Spleen (tissue), 11 donors: ENCODE results near the gene ADAMTS12. TPM values are rescaled to one million over a fixed set of nuclear protein-coding genes. Genes with fewer than 3 reads are reported as not detected.

Experiments
- DNase-seq: peaks from one replicate; pipeline ENCODE4 v3.0.0-alpha.2; 2020
- H3K27ac ChIP-seq, 8 donors: fragments of 200-600 bp; sonication (generic) in 7 of 8; 1 replicate in 4 of 8; 2 replicates in 4 of 8; pipeline versions ENCODE4 v1.5.0 to v1.8.0; 2016 to 2021; ENCODE audit warnings: inconsistent platforms in 4 of 8, mild to moderate bottlenecking in 4 of 8, moderate library complexity in 1 of 8
- H3K27me3 ChIP-seq, 7 donors: fragments of 200-600 bp; sonication (generic) in 6 of 7; replicated peaks in 1 of 7; 1 replicate in 4 of 7; 2 replicates in 3 of 7; pipeline versions ENCODE4 v1.5.0 to v1.8.0; 2016 to 2021; ENCODE audit warnings: inconsistent platforms in 3 of 7, mild to moderate bottlenecking in 1 of 7
- H3K36me3 ChIP-seq, 6 donors: fragments of 200-600 bp; sonication (generic) in 5 of 6; 1 replicate in 4 of 6; 2 replicates in 2 of 6; pipeline versions ENCODE4 v1.5.0 to v1.8.0; 2016 to 2021; ENCODE audit warnings: inconsistent platforms in 2 of 6
- H3K4me1 ChIP-seq, 6 donors: fragments of 200-600 bp; sonication (generic) in 5 of 6; 1 replicate in 3 of 6; 2 replicates in 3 of 6; pipeline versions ENCODE4 v1.5.0 to v1.8.0; 2016 to 2021; ENCODE audit warnings: inconsistent platforms in 3 of 6
- H3K4me3 ChIP-seq, 8 donors: fragments of 200-600 bp; sonication (generic) in 7 of 8; 1 replicate in 4 of 8; 2 replicates in 4 of 8; pipeline versions ENCODE4 v1.5.0 to v1.8.0; 2016 to 2021; ENCODE audit warnings: inconsistent platforms in 4 of 8, mild to moderate bottlenecking in 4 of 8, moderate library complexity in 2 of 8
- H3K9me3 ChIP-seq, 8 donors: fragments of 200-600 bp; sonication (generic) in 7 of 8; 1 replicate in 4 of 8; 2 replicates in 4 of 8; pipeline versions ENCODE4 v1.5.0 to v1.8.0; 2016 to 2021; ENCODE audit warnings: inconsistent platforms in 4 of 8
- POLR2A ChIP-seq, 3 donors: fragments of 450-650 bp; IDR thresholded peaks; one replicate each; pipeline ENCODE4 v1.5.1; 2017; ENCODE audit warnings: antibody characterized with exemption in 3 of 3, mild to moderate bottlenecking in 1 of 3
- POLR2AphosphoS5 ChIP-seq, 3 donors: sonication (generic); formaldehyde crosslinking; IDR thresholded peaks; one replicate each; pipeline ENCODE4 v1.5.1; 2017; ENCODE audit warnings: antibody characterized with exemption in 3 of 3
- WGBS, 5 donors: extraction: QIAGEN DNeasy Blood & Tissue Kit in 3 of 5; methylation state at CpG; one replicate each; pipeline versions ENCODE4 v1.1.5 to v1.1.7; 2013 to 2018; 5-methylcytosine and 5-hydroxymethylcytosine counted together
- intact Hi-C: fragments of 100-400 bp; cut with DNase I; formaldehyde crosslinking; loops from one replicate; pipeline ENCODE4 v1.15.0; 2023; ENCODE audit warnings: low total_unique reads
- polyA plus RNA-seq, 3 donors: library from polyadenylated mRNA; stranded (reverse); fragments of 200-250 nt; gene quantifications; one replicate each; pipeline ENCODE4 v1.2.1, GENCODE V29; 2013
- total RNA-seq, 7 donors: library from RNA; depleted of rRNA in 3 of 7; stranded (reverse); fragments of >200 nt in 3 of 7; fragmentation: NEBNext Ultra II Directional in 4 of 7; extraction: Animal tissue kit (Norgen Biotek cat#: 25700) in 4 of 7; gene quantifications; one replicate each; pipeline versions ENCODE4 v1.1.0 to v1.2.1, GENCODE V29; 2016 to 2021
- TF ChIP-seq, protein P1 (sequence below), 11 experiments: fragments of 200-600 bp in 7 of 11; fragments of 450-650 bp in 4 of 11; sonication (generic) in 4 of 11; IDR thresholded peaks in 8 of 11; conservative IDR thresholded peaks in 3 of 11; 1 replicate in 7 of 11; 2 replicates in 4 of 11; pipeline versions ENCODE4 v1.4.0 to v1.8.0; 2016 to 2021; ENCODE audit warnings: antibody characterized with exemption in 11 of 11, inconsistent platforms in 4 of 11, mild to moderate bottlenecking in 1 of 11
- donor health status: healthy with polysubstance abuse.
- donor health status: DM: no; HTN: no; CAD: no; lungs with moderate emphysema.
- donor health status: DM: no; HTN: no; CAD: no.
- donor health status: Bipolar disorder and iron deficiency.
- donor health status: healthy.
- donor health status: DM: no; HTN: no; CAD: no.
- donor health status: DM: yes; HTN: yes; CAD: no.

ADAMTS12 gene
- total and polyA plus RNA-seq, 10 donors: 0.07 to 4.3 (median 1.4) TPM

DNA sequence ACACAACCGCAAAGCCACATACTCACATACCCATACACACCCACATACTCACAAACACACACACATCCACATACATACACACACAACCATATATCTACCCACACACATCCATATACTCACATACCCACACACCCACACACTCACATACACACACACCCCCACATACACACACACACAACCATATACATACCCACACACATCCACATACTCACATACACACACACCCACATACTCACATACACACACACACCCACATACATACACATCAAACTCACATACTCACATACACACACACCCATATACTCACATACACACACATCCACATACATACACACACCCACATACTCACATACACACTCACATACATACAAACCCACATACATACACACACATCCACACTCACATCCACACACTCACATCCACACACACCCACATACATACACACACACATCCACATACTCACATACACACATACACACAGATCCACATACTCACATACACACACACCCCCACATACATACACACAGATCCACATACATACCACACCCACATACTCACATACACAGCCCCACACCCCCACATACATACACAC is 220.0 kb downstream of the ADAMTS12 start:
- TF ChIP-seq, protein P1, sequence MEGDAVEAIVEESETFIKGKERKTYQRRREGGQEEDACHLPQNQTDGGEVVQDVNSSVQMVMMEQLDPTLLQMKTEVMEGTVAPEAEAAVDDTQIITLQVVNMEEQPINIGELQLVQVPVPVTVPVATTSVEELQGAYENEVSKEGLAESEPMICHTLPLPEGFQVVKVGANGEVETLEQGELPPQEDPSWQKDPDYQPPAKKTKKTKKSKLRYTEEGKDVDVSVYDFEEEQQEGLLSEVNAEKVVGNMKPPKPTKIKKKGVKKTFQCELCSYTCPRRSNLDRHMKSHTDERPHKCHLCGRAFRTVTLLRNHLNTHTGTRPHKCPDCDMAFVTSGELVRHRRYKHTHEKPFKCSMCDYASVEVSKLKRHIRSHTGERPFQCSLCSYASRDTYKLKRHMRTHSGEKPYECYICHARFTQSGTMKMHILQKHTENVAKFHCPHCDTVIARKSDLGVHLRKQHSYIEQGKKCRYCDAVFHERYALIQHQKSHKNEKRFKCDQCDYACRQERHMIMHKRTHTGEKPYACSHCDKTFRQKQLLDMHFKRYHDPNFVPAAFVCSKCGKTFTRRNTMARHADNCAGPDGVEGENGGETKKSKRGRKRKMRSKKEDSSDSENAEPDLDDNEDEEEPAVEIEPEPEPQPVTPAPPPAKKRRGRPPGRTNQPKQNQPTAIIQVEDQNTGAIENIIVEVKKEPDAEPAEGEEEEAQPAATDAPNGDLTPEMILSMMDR (IDR thresholded peaks at IDR 0.05 in 8 of 11, conservative IDR thresholded peaks at IDR 0.05 in 3 of 11): no peak
- TF ChIP-seq POLR2A (IDR thresholded peaks at IDR 0.05): no peak
- no peak for TF ChIP-seq POLR2AphosphoS5 (IDR thresholded peaks at IDR 0.05)
- Histone ChIP-seq H3K4me1 (peaks cover 0 to 16% (median 0%) of the 10 kb centered on the region in 6 donors), H3K27me3 (no peaks in the 10 kb centered on the region), H3K36me3 (no peaks in the 10 kb centered on the region), H3K4me3 (no peak overlapping the region), H3K9me3 (no peaks in the 10 kb centered on the region), H3K27ac (no peak overlapping the region)
- intact Hi-C loops: no loop called here
- no peak for DNase-seq
- WGBS, 5 donors: 82 to 100% (median 97%) methylated on average over 1 of the region's 1 CpG

DNA sequence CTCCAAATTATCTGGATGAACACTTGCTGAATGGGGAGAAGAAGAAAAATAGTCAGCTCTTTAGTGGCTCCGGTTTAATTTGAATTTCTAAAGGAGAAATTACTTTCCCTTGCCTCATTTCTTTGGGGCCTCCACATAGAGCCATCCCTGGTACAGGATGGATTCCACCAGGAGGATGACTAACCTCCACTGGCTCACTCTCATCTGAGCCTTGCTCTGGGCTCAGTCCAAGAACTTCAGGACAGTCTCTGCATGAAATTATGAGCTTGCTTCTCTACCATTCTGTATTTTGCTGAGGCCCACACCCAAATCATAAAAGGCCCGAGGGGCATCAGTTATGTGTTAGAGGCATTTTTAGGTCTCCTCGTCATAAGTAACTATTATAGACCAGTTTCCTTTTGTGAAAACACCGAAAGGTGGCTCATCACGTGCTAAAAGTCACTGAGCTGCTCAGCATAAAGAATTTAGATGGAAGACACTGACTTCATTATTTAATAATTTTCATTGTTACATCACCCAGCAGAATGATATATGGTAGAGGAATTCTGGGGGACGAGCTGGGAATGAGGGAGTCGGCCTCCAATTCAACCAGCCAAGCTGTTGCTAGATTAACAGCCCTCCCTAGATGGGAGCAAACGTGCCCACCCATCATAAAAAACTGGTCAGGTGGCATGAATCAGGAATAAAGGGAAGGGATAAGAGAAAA is 228.9 kb downstream of the ADAMTS12 start:
- Histone ChIP-seq H3K9me3 (no peaks in the 10 kb centered on the region), H3K4me3 (no peak overlapping the region), H3K27me3 (no peaks in the 10 kb centered on the region), H3K27ac (no peak overlapping the region), H3K4me1 (no peaks in the 10 kb centered on the region), H3K36me3 (no peaks in the 10 kb centered on the region)
- 77 to 86% (median 83%) methylated on average over 8 of the region's 8 CpGs for WGBS, 5 donors
- no peak for DNase-seq
- intact Hi-C loops: no loop called here
- TF ChIP-seq POLR2AphosphoS5 (IDR thresholded peaks at IDR 0.05) (no peak), POLR2A (IDR thresholded peaks at IDR 0.05) (no peak)
- TF ChIP-seq, protein P1 (IDR thresholded peaks at IDR 0.05 in 8 of 11, conservative IDR thresholded peaks at IDR 0.05 in 3 of 11): no peak

DNA sequence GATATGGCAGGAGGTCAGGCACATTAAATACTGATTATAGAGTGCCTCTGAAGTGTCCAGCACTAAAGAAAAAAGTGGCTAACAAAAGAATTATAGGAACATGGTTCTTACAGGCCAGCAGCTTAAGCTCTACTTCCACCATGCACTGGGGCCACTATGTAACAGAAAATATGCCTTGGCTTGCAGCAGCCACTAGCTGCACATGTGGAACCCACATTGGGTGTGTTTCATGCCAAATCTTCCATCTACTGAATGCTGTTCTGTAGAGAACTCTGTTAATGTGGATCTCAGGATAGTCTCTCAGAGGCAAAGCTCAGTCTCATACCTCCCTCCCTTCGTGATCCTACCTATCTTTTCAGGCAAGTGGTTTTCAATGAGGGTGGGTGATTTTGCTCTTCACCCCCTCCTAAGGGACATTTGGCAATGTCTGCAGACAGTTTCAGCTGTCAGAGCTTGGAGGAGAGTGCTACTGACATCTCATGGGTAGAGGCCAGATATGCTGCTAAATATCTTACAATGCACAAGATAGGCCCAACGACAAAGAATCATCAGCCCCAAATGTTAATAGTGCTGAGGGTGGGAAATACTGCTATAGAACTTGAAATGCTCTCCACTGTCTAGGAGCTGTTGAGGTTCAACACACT is 232.1 kb downstream of the ADAMTS12 start:
- TF ChIP-seq POLR2A (IDR thresholded peaks at IDR 0.05): no peak
- no peak for TF ChIP-seq POLR2AphosphoS5 (IDR thresholded peaks at IDR 0.05)
- TF ChIP-seq, protein P1 (IDR thresholded peaks at IDR 0.05 in 8 of 11, conservative IDR thresholded peaks at IDR 0.05 in 3 of 11): no peak
- DNase-seq: no peak
- 76 to 97% (median 85%) methylated on average over 2 of the region's 2 CpGs for WGBS, 5 donors
- no peak overlapping the region for H3K27ac ChIP-seq
- H3K27me3 ChIP-seq: no peaks in the 10 kb centered on the region
- no peaks in the 10 kb centered on the region for H3K4me1 ChIP-seq
- intact Hi-C loops: no loop called here
- no peaks in the 10 kb centered on the region for H3K36me3 ChIP-seq
- no peaks in the 10 kb centered on the region for H3K9me3 ChIP-seq
- no peak overlapping the region for H3K4me3 ChIP-seq

DNA sequence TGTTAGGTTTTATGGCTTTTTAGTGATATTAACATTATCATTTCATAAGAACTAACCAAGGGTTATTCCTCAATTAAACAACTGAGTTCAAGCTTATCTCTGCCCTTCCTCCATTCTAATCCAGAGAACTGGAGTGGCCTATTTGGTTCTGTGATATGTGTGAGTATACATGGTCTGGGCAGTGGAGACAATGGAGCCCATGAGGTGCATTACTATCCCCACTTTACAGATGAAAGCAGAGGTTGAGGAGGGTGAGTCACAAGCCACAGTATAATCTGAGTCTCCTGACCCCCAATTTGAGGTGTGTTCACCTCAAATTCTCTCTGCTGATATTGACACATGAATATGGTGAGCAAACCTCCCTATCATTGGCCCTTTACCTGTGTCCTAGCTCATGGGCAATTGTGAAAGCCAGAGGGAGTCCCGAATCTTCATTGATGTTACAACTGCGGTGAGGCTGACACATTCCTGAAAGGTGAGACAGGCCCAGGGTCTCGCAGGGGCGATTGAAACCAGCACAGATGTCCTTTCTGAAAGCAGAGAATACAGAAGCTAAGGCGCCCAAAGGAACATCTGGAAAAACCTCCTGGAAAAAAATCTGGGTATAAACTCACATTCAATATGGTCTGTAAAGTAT is 233.9 kb downstream of the ADAMTS12 start:
- H3K27me3 ChIP-seq: no peaks in the 10 kb centered on the region
- intact Hi-C loops: no loop called here
- 77 to 86% (median 83%) methylated on average over 5 of the region's 5 CpGs for WGBS, 5 donors
- H3K27ac ChIP-seq: no peak overlapping the region
- no peaks in the 10 kb centered on the region for H3K36me3 ChIP-seq
- DNase-seq: no peak
- H3K9me3 ChIP-seq: no peaks in the 10 kb centered on the region
- no peak for TF ChIP-seq POLR2AphosphoS5 (IDR thresholded peaks at IDR 0.05)
- TF ChIP-seq, protein P1 (IDR thresholded peaks at IDR 0.05 in 8 of 11, conservative IDR thresholded peaks at IDR 0.05 in 3 of 11): no peak
- no peak for TF ChIP-seq POLR2A (IDR thresholded peaks at IDR 0.05)
- no peak overlapping the region for H3K4me3 ChIP-seq
- no peaks in the 10 kb centered on the region for H3K4me1 ChIP-seq
